Stimulated activated CD8-positive, alpha-beta memory T cell treated with anti-CD3 and anti-CD28 coated beads, Interleukin-15, amount 100 ng/mL, for 4 hours (primary cell): ENCODE results near the gene DUSP19.

Experiments used
- DNase-seq, 2 donors: peaks; one replicate each; pipeline ENCODE4 v3.0.0-alpha.2; 2020; ENCODE audit warnings: low read depth in 2 of 2

DUSP19 gene

DNA sequence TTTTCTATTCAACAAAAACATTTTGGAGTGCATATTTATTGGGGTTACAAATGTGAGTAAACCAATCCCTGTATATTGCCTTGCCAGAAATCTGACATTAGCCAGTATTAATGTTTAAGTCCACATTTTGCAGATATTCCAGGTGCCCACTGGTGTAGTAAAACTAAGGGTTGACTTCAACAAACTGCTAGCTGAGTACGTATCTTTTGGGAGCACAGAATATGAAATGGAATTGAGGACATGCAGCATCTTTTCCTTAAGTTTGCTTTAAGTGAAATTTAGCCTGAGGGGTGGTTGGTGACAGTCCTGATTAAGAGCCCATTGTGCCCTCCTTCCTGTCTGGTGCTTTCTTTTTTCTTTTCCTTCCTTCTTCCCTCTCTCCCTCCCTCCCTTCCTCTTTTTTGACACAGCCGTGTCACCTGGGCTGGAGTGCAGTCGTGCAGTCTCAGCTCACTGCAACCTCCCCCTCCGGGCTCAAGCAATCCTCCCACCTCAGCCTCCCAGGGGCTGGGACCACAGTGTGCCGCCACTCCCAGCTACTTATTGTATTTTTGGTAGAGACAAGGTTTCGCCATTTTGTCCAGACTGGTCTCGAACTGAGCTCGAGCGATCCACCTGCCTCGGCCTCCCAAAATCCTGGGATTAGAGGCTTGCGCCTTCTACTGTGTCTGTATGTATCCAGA lies 47.3 kb downstream of the DUSP19 start:
- DNase-seq: no peak

DNA sequence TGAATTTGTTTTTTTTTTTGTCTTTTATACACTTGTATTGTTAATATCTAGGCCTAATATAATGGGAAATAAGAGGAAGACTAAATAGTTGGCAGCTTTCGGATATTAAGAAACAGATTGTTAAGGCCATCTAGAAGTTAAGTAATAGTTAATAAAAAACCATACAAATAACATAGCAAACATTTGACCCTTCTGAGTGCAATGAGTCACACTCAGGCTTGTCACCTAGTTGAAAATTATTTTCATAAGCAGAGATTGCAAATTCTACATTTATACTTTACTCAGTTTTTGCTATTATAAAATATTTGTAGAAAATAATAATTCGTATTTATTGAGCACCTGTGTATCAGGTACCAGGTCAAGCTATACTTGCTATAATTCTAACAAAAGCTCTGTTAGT lies 48.1 kb downstream of the DUSP19 start:
- DNase-seq: no peak

DNA sequence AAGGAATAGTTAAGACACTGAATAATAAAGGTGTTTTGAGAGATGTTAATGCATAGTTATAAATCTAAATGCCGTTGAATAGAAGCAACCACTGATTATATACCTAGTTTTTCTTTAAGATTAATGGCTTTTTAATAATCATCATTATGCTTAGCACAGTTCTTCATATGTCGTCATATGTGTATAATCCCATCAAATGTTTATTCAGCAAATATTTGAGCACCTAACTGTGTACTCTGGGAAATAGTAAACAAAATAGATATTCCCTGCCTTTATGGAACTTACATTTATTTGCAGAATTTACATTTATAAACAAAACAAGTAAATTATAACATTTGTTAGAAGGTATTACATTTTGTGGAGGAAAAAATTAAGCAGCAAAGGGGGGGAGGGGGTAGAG lies 55.5 kb downstream of the DUSP19 start:
- DNase-seq: no peak

DNA sequence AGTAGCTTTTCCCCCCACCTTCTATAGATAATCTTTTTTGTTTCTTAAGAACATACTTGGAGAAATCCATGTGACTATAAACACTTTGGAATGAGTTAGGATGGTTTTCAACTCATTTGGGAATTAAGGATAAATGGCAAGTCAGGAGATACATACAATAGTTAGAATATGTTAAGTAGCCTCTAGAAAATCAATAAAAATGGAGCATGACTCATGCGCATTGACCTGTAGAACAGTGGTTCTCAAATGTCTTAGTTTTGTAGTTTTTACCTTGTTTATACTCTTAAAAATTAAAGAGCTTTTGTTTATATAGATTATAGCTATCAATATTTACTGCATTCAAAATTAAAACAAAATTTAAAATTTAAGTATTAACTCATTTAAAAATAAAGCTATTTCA lies 70.4 kb downstream of the DUSP19 start:
- DNase-seq: no peak

DNA sequence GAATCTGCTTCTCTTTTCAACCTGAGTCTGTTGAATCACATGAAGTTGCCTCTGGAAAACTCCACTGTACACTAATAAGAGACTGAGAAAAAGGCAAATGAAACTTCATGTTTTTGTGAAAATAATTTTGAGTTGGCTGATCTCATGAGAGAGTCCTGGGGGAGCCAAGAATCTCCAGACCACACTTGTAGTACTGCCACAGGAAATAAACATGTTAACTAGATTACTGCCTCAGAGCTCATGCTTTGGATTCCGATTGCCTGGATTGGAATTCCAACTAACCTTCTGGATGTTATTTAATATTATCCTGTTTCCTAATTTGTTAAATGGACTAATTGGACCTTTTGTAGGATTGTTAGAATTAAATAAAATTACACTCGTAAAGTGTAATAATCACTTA lies 70.9 kb downstream of the DUSP19 start:
- no peak for DNase-seq
